Measurements from ENCODE around the gene PDE4B.

PDE4B gene

DNA sequence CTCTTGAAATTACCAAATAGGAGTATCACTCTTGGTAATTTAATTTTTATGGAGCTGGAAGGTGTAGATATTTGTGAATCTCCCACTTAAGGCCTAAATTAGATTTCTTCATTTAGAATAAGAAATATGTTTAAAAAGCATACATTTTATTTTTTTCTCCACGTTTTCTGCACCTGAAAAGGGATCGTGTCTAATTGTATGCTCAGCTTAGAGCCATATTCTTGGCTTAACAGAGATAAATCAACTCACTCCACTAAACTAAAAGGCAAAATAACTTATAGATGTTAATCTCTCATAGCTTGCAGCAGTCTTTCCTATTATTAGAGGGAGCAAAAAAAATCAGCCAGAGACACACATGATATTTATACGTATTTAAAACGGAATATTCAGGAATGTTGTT, 404.4 kb downstream of the PDE4B start:
- H3K4me1 ChIP-seq (ENCODE audit: insufficient read depth, low read length, severe bottlenecking), result no peaks in the 10 kb centered on the region
- H3K36me3 ChIP-seq (ENCODE audit: insufficient read depth, low read length), result no peaks in the 10 kb centered on the region
- TF ChIP-seq, protein P1, sequence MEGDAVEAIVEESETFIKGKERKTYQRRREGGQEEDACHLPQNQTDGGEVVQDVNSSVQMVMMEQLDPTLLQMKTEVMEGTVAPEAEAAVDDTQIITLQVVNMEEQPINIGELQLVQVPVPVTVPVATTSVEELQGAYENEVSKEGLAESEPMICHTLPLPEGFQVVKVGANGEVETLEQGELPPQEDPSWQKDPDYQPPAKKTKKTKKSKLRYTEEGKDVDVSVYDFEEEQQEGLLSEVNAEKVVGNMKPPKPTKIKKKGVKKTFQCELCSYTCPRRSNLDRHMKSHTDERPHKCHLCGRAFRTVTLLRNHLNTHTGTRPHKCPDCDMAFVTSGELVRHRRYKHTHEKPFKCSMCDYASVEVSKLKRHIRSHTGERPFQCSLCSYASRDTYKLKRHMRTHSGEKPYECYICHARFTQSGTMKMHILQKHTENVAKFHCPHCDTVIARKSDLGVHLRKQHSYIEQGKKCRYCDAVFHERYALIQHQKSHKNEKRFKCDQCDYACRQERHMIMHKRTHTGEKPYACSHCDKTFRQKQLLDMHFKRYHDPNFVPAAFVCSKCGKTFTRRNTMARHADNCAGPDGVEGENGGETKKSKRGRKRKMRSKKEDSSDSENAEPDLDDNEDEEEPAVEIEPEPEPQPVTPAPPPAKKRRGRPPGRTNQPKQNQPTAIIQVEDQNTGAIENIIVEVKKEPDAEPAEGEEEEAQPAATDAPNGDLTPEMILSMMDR (IDR thresholded peaks at IDR 0.05; ENCODE audit: low read length), result no peak
- TF ChIP-seq EZH2 (IDR thresholded peaks at IDR 0.05; ENCODE audit: borderline replicate concordance, low read length), result no peak
- no peak overlapping the region for H3K4me3 ChIP-seq (ENCODE audit: low read depth, low read length, poor library complexity, severe bottlenecking)
- H3K4me2 ChIP-seq (ENCODE audit: low read length), result no peak overlapping the region
- no peaks in the 10 kb centered on the region for H3K79me2 ChIP-seq (ENCODE audit: insufficient read depth, low read length)
- H2AFZ ChIP-seq (ENCODE audit: low read length), result no peak overlapping the region
- H3K9me3 ChIP-seq (ENCODE audit: low read length), result no peaks in the 10 kb centered on the region
- H3F3A ChIP-seq (ENCODE audit: insufficient read depth, low read length), result no peaks in the 10 kb centered on the region
- no peaks in the 10 kb centered on the region for H3K27me3 ChIP-seq (ENCODE audit: insufficient read depth, low read length)
- H3K27ac ChIP-seq (ENCODE audit: low read depth, low read length, poor library complexity, severe bottlenecking), result no peak overlapping the region
- no peaks in the 10 kb centered on the region for H4K20me1 ChIP-seq (ENCODE audit: insufficient read depth, low read length)
- no peak overlapping the region for H3K9ac ChIP-seq (ENCODE audit: low read length)
- H3K9me2 ChIP-seq (ENCODE audit: low read depth, low read length), result no peaks in the 10 kb centered on the region

DNA sequence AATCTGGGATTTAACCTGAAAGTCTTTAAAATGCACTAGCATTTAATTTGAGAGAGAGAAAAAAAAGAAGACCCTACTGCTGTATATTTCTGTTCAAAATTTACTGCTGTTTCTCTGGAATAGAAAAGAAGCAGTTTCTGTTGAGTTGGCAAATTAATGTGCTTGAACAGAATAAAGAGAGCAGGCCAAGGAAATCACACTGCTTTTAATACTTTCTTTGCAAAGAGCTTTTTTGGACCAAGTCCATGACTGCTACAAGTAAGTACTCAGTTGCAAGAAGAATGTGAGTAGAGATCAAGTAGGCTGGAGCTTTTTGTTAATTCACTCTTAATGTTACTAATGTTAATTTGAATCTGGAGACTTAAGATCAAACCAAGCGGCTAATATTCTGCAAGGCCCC, 405.1 kb downstream of the PDE4B start:
- Histone ChIP-seq H3K4me2 (ENCODE audit: low read length) (no peak overlapping the region), H3K9ac (ENCODE audit: low read length) (no peak overlapping the region), H2AFZ (ENCODE audit: low read length) (no peak overlapping the region), H3K27ac (ENCODE audit: low read depth, low read length, poor library complexity, severe bottlenecking) (no peak overlapping the region), H3K9me2 (ENCODE audit: low read depth, low read length) (no peaks in the 10 kb centered on the region), H3K4me1 (ENCODE audit: insufficient read depth, low read length, severe bottlenecking) (no peaks in the 10 kb centered on the region), H3K4me3 (ENCODE audit: low read depth, low read length, poor library complexity, severe bottlenecking) (no peak overlapping the region), H4K20me1 (ENCODE audit: insufficient read depth, low read length) (no peaks in the 10 kb centered on the region), H3F3A (ENCODE audit: insufficient read depth, low read length) (no peaks in the 10 kb centered on the region), H3K9me3 (ENCODE audit: low read length) (no peaks in the 10 kb centered on the region), H3K79me2 (ENCODE audit: insufficient read depth, low read length) (no peaks in the 10 kb centered on the region), H3K27me3 (ENCODE audit: insufficient read depth, low read length) (no peaks in the 10 kb centered on the region), H3K36me3 (ENCODE audit: insufficient read depth, low read length) (no peaks in the 10 kb centered on the region)
- TF ChIP-seq, protein P1 (IDR thresholded peaks at IDR 0.05; ENCODE audit: low read length), result no peak
- no peak for TF ChIP-seq EZH2 (IDR thresholded peaks at IDR 0.05; ENCODE audit: borderline replicate concordance, low read length)

DNA sequence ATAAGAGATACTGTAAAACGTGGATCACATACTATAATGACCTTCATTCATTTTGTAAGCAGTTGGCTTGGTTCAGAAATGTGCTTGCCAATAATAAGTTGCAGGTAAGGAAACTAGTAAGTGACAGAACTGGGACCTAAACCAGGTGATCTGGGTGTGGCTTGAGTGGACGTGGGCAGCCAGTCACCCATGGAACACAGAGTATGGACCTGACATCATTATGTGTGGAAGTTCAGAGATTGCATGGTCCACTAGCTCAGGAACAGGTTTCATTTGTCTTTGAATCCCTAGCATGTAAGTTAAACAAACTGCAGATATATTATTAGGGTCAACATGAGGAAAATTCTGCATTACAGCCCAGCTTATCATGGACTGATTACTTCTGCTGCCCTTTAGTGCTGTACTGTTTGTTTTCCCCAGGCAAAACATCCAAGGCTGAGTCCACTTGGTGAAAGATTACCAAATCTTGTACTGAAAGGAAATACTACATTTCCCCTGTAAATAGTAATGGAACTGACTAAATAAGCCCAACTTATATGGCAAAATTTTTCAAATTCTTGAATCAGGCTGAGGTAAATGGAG, 414.0 kb downstream of the PDE4B start:
- Histone ChIP-seq H3K27ac (ENCODE audit: low read depth, low read length, poor library complexity, severe bottlenecking) (no peak overlapping the region), H3F3A (ENCODE audit: insufficient read depth, low read length) (no peaks in the 10 kb centered on the region), H3K4me1 (ENCODE audit: insufficient read depth, low read length, severe bottlenecking) (peaks cover 13% of the 10 kb centered on the region), H3K79me2 (ENCODE audit: insufficient read depth, low read length) (no peaks in the 10 kb centered on the region), H3K36me3 (ENCODE audit: insufficient read depth, low read length) (no peaks in the 10 kb centered on the region), H3K9me2 (ENCODE audit: low read depth, low read length) (no peaks in the 10 kb centered on the region), H4K20me1 (ENCODE audit: insufficient read depth, low read length) (no peaks in the 10 kb centered on the region), H3K4me3 (ENCODE audit: low read depth, low read length, poor library complexity, severe bottlenecking) (no peak overlapping the region), H2AFZ (ENCODE audit: low read length) (no peak overlapping the region), H3K9me3 (ENCODE audit: low read length) (no peaks in the 10 kb centered on the region), H3K9ac (ENCODE audit: low read length) (no peak overlapping the region), H3K27me3 (ENCODE audit: insufficient read depth, low read length) (no peaks in the 10 kb centered on the region), H3K4me2 (ENCODE audit: low read length) (no peak overlapping the region)
- TF ChIP-seq EZH2 (IDR thresholded peaks at IDR 0.05; ENCODE audit: borderline replicate concordance, low read length), result no peak
- TF ChIP-seq, protein P1 (IDR thresholded peaks at IDR 0.05; ENCODE audit: low read length), result no peak
